ENCODE data around the gene CCNB3.

Gene CCNB3

GRCh38 chrX:50372966-50373365 is 168.4 kb downstream of the CCNB3 start:
- DNase-seq, result no peak

DNA sequence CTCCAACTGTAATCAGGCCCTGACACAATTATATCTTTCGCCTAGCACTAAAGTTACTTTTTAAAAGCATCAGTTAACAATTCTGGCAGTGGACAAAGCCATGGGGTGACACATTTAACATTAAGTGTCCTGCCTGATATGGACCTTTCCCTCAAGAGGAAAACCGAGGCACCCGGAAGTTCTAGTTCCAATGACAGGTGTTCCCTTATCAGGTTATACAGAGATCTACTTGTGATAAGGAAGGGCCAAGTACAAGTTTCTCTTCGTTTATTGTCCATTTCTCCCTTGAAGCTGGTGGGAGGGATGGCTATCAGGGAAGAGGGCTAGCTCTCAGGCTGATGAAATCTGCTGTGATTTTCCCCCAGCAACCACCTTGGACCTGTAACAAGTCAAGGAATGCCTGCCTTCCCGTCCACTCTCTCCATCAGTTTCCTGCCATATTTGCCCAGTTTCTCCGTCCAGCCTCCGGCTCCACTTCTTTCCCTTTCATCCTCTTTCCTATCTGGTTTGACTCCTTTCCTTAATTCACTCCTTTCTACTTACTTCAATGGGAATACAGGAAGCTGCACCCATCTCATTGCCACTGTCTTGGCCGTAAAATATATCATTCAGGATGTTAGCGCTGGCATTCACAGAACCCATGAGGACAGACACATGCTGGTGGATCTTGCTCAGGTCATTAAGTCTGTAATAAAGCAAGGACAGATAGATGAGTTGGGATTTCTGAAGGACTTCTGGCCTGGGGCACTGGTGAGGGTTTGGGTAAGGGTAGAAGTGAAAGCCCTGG is 171.1 kb downstream of the CCNB3 start:
- DNase-seq, result no peak

- no peak for DNase-seq
These were observed 177.3 kb downstream of the CCNB3 start for GRCh38 chrX:50381729-50382415.

- no peak for DNase-seq
These were observed 182.0 kb downstream of the CCNB3 start for GRCh38 chrX:50386520-50386919.

DNA sequence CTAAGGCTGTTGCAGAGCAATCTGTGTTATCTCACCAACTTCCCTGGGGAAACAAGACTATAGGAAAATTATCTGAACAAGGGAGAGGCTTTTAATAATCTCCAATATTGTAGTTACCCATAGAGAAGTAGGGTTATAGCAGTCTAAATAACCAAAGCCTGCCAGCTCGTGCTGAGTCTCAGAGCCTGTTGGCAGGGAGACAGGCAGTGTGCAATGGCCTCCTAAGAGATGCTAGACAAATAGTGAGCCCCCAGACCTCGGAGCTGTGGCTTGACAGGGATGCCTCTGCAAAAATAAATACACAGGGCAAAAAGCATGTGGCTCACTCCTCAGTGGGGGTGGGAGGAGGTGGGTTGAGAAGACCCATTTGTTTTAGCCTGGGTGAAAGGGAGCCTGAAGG is 189.3 kb downstream of the CCNB3 start:
- DNase-seq, result no peak

Measured in NCI-H1092 (cell line).